GM23248 (cell line): ENCODE results near the gene HACE1.

Experiments
- EZH2 ChIP-seq: fragments of 200-600 bp; sonication (generic); IDR thresholded peaks from 2 replicates; pipeline ENCODE4 v1.6.1; 2018; ENCODE audit warnings: antibody characterized with exemption, mild to moderate bottlenecking; ENCODE audit not compliant: insufficient read depth, poor library complexity, severe bottlenecking
- EZH2phosphoT487 ChIP-seq: fragments of 200-600 bp; sonication (generic); IDR thresholded peaks from 2 replicates; pipeline ENCODE4 v1.6.1; 2018; ENCODE audit warnings: antibody characterized with exemption, moderate library complexity, mild to moderate bottlenecking, low read depth; ENCODE audit not compliant: insufficient read depth

DNA sequence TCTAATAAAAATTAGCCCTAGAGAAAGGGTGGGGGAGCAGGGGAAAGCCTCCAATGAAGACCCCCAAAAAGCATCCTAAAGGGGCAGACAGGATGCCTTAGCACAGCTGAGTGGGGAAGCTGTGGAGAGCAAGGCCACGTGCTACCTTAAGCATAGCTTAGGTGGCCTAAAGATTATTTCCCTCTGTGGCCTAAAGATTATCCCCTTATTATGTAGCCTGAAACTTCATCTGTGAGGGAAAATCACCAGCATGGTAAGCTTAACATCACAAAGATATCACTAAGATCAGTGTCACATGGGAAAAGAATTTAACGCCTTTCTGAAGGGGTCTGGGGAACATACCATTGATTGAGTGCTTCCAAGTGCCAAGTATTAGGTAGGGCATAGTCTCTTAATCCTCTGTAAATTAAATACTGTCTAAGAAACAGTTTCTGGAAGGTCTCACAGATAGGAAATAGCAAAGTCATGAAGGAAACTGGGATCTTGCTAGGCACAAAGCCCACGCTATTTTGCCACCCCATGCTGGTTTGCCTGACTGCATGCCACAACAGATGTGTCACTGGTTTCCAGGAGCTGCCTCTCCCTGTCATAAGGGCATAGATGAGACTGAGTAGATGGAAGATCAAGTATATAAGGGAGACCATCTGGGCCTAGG lies 170.0 kb downstream of the HACE1 start:
- TF ChIP-seq EZH2 (no peak), EZH2phosphoT487 (no peak)
